COLO668 (cell line): ENCODE measurements around the gene LRRC8D.
A peak's percentile ranks its signal among the peaks of the same experiment; 100 is the strongest.
"Not testable (repeated sequence)": the region's sequence is repeated elsewhere in the genome, so short reads cannot be mapped to it uniquely, and the experiment has no call there.

Source experiments
- DNase-seq: peaks from one replicate; lab custom pipeline; 2025; ENCODE audit not compliant: unreplicated experiment; lab: John Stamatoyannopoulos, UW

The LRRC8D gene

GRCh38 chr1:89908672-89909436 lies 88.0 kb downstream of the LRRC8D start:
- no peak for DNase-seq

GRCh38 chr1:89910268-89910667 lies 89.4 kb downstream of the LRRC8D start:
- DNase-seq: no peak

DNA sequence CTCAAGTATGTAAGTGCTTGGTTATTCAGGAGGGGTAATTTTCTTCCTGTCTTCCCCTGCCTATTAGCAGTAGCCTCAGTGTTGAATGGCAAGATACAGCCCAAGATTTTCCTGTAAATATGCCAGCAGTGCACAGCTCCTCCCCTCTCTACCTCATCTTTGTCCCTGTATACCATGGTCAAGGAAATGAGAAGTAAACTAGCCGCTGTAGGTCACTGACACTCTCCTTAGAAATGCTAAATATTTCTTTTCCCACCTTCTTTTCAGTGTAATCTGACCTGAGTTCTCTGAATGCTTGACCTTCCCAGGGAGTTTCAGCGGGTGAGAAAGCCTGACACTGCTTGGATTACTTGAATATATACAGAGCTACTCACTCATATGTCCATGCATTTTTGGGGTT lies 89.9 kb downstream of the LRRC8D start:
- DNase-seq: no peak

GRCh38 chr1:89911191-89911991 lies 90.6 kb downstream of the LRRC8D start:
- DNase-seq: no peak

- DNase-seq: no peak
These were observed 91.2 kb downstream of the LRRC8D start for GRCh38 chr1:89912073-89912472.

GRCh38 chr1:89913353-89914095 lies 92.7 kb downstream of the LRRC8D start:
- no peak for DNase-seq

GRCh38 chr1:89917353-89917752 lies 96.5 kb downstream of the LRRC8D start:
- no peak for DNase-seq

DNA sequence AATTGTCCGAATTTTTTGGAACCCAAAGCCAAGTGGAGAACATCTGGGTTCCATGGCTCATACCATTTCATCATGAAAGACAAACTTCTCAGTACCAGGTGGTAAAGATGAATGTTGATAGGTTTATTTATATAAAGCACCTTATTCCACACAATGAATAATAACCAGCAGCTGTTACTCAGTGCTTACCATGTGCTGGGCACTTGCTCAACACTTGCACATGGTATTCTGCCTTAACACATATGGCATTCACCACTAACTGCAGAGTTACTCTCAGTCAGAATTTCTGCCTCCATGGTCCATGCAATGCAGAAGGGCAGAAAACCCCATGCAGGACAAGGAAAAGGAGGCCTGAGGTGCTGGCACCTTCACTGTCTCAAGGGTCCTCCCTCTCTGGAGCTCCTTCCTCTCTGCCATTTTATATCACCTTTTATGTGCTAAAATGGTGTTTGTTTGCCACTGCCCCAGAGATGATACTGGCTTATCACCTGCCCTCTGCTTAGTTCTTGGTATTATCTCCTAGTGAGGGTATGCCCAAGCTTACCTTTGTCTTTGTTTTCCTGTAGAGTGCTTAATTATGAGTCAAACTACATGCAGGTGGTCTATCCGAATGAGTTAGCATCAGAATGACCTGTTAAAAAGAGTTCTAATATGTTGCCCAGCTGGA lies 97.4 kb downstream of the LRRC8D start:
- DNase-seq: no peak

DNA sequence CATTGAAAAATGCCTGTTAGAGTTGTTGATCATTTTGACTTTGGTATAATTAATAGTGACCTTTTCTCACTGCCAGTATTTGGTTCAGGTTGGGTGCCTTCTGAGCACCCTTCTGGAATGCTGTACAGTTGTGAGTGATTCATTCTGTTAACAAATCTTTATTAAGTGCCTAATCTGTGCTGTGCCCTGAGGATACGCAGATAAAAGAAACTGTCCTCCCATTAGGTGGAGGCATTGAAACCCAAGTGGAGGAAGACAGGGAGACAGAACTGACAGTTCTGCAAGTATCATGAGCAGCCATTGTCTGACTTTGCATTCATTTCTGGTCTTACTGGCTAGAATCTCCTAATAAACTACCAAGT lies 97.9 kb downstream of the LRRC8D start:
- no peak for DNase-seq

DNA sequence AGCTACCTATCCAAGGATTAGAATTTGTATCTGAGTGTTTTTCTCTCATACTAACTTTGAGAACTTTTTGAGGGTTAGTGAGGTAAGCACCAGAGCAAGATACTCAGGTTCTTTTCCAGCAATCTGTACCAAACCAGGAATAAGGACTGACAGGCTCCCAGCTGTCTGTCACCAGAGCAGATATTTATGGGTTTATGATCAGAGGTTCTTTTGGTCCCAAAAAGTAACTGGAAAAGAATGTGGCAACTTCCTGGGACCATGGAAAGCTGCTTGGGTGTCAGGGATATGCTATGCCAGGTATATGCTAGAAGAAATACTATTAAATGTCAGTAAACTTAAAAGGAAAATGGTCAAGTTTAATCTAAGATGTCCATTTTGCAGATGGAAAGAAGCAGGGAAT lies 98.3 kb downstream of the LRRC8D start:
- DNase-seq: no peak

DNA sequence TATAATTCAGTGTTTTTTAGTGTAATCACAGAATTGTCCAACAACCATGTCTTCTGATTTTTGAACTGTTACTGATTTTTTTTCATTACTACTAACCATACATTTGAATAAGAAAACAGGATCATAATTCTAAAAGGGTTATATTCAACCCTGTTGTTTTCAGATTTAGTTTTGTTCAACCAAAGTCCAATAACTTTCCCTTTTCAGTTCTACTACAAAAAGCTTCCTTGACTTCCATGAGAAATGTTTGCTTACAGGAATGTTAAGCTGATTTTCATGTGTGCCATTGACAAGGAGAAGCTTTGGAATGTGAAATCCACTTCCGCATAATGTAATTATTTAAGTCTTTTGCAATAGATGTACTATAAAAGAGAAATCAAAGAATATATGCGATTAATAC lies 102.1 kb downstream of the LRRC8D start:
- DNase-seq: no peak

DNA sequence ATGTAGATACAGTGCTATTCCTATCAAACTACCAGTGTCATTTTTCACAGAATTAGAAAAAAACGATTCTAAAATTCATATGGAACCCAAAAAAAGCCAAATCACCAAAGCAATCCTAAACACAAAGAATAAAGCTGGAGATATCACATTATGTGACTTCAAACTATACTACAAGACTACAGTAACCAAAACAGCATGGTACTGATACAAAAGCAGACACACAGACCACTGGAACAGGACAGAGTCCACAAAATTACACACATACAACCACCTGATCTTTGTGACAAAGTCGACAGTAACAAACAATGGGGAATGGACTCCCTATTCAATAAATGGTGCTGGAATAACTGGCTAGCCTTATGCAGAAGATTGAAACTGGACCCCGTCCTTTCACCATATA lies 102.7 kb downstream of the LRRC8D start:
- DNase-seq: no peak

- DNase-seq: not testable (repeated sequence)
These were observed 103.2 kb downstream of the LRRC8D start for GRCh38 chr1:89924075-89924474.

- no peak for DNase-seq
These were observed 106.2 kb downstream of the LRRC8D start for GRCh38 chr1:89927049-89927448.

GRCh38 chr1:89927478-89927877 lies 106.6 kb downstream of the LRRC8D start:
- no peak for DNase-seq

DNA sequence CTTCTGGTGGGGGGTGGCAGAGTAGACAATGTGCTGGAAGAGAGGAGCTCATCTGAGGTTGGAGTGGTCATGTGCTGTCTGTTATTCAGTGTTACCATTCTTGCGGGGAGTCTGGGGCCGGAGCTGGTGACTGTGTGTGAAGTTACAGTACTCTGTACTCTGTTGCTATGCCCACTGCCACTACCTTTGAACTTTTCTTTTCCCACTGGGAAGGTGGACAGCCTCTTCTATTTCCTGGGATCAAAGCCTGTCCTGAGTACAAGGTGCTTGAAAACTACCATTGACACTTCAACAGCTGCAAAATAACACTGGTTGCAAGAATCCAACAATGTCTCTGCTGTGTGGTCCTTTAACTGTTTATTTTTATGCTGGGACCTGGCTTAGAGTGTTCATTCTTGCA lies 107.7 kb downstream of the LRRC8D start:
- DNase-seq: no peak

DNA sequence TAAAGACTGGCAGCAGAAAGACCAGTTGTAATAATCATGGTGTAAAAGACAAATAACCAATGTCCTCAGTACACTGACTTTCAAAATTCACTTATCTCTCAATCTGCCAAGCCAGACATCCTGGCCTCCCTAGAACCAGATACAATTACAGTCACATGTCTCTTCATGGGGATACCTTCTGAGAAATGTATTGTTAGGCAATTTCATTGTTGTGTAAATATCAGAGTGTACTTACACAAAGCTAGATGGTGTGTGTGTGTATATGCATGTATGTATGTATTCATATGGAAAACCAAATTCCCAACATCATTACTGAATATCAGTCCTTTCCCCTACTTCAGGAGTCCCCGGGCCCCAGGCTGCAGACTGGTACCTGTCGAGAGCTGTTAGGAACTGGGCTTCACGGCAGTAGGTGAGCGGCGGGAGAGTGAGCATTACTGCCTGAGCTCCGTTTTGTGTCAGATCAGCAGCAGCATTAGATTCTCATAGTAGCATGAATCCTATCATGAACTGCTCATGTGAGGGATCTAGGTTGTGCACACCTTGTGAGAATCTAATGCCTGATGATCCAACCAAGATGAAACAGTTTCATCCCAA lies 108.7 kb downstream of the LRRC8D start:
- peak; percentile 17 for DNase-seq

GRCh38 chr1:89930579-89930978 lies 109.7 kb downstream of the LRRC8D start:
- no peak for DNase-seq

- DNase-seq: peak; percentile 29
These were observed 111.1 kb downstream of the LRRC8D start for GRCh38 chr1:89931964-89932363.

DNA sequence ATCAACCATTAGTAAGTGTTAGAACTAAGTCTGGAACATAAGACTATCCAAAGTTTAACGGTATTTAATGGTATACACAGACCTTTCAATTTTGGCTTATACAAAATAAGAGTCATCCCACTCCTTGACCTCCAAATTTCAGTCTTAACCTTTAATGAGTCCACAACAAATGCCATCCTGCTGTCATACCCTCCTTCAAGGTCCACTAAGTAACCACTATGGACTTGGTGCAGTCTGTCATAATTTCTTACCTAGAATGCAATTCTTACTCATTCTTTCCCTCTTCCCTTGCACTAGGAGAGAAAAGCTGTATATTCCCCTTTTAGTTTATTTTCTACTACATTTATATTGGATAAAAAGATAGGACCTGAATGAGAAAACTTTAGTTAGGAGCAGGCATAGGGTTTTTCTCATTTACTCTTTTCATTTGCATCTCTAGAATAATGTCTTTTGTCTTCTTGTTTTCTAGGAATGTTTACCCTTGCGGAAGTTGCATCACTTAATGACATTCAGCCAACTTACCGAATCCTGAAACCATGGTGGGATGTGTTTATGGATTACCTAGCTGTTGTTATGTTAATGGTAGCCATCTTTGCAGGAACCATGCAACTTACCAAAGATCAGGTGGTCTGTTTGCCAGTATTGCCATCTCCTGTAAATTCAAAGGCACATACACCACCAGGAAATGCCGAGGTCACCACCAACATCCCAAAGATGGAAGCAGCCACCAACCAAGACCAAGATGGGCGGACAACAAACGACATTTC lies 111.9 kb downstream of the LRRC8D start:
- no peak for DNase-seq
